Upper lobe of left lung (tissue), 6 donors: Measurements from ENCODE around the gene COL20A1. TPM values are rescaled to one million over a fixed set of nuclear protein-coding genes. Genes with fewer than 3 reads are reported as not detected.

ENCODE experiments used
- ATAC-seq, 2 donors: fragments of 200-7000 bp; cut with Tn5 transposase; one replicate each; pipeline ENCODE4 v1.9.1; 2022; ENCODE audit warnings: mild to moderate bottlenecking in 2 of 2, moderate library complexity in 2 of 2; ENCODE audit not compliant: low FRiP score in 2 of 2
- DNase-seq, 2 donors: peaks; one replicate each; pipeline ENCODE4 v3.0.0-alpha.2; 2019 to 2020
- H3K27ac ChIP-seq, 4 donors: fragments of 200-600 bp; sonication (generic); one replicate each; pipeline ENCODE4 v1.5.1; 2016 to 2019
- H3K27me3 ChIP-seq, 4 donors: fragments of 200-600 bp; sonication (generic); one replicate each; pipeline ENCODE4 v1.5.1; 2017 to 2019
- H3K36me3 ChIP-seq, 4 donors: fragments of 200-600 bp; sonication (generic); one replicate each; pipeline ENCODE4 v1.5.1; 2016 to 2019
- H3K4me1 ChIP-seq, 4 donors: fragments of 200-600 bp; sonication (generic); one replicate each; pipeline ENCODE4 v1.5.1; 2018 to 2019
- H3K4me3 ChIP-seq, 4 donors: fragments of 200-600 bp; sonication (generic); one replicate each; pipeline ENCODE4 v1.5.1; 2017 to 2019; ENCODE audit warnings: mild to moderate bottlenecking in 2 of 4, moderate library complexity in 1 of 4
- H3K9me3 ChIP-seq, 4 donors: fragments of 200-600 bp; sonication (generic); one replicate each; pipeline ENCODE4 v1.5.1; 2018 to 2019
- CTCF ChIP-seq, 6 experiments: fragments of 450-650 bp in 4 of 6; fragments of 200-600 bp in 2 of 6; sonication (generic) in 2 of 6; IDR thresholded peaks; one replicate each; pipeline ENCODE4 v1.5.1; 2016 to 2019; ENCODE audit warnings: antibody characterized with exemption in 6 of 6
- EP300 ChIP-seq, 4 donors: sonication (generic); formaldehyde crosslinking; IDR thresholded peaks; one replicate each; pipeline ENCODE4 v1.5.1; 2017; ENCODE audit warnings: antibody characterized with exemption in 4 of 4, control low read depth in 2 of 4
- POLR2A ChIP-seq, 4 donors: fragments of 450-650 bp; IDR thresholded peaks; one replicate each; pipeline ENCODE4 v1.5.1; 2016 to 2017; ENCODE audit warnings: antibody characterized with exemption in 4 of 4, mild to moderate bottlenecking in 2 of 4
- POLR2AphosphoS5 ChIP-seq, 2 donors: sonication (generic); formaldehyde crosslinking; IDR thresholded peaks; one replicate each; pipeline ENCODE4 v1.5.1; 2017; ENCODE audit warnings: antibody characterized with exemption in 2 of 2
- WGBS, 2 donors: methylation state at CpG; one replicate each; pipeline ENCODE4 v1.1.5; 2017 to 2018; 5-methylcytosine and 5-hydroxymethylcytosine counted together
- total RNA-seq, 6 donors: library from RNA; depleted of rRNA in 4 of 6; stranded (reverse); fragments of >200 nt in 4 of 6; gene quantifications; one replicate each; pipeline versions ENCODE4 v1.1.0 to v1.2.1, GENCODE V29; 2016 to 2021
- donor health status: DM: no; HTN: no; CAD: no; lungs with moderate emphysema.
- donor health status: DM: no; HTN: yes; CAD: no; lungs with severe emphysema.

COL20A1 gene
- total RNA-seq, 6 donors from 2014 or later, result 0.03 TPM; not detected in 5

GRCh38 chr20:63283397-63284082 lies 9.4 kb upstream of the COL20A1 start:
- no peak for ATAC-seq
- H3K27me3 ChIP-seq, result no peaks in the 10 kb centered on the region
- DNase-seq, result peak in 1 of 2 donors; percentile 64
- no peak overlapping the region for H3K27ac ChIP-seq
- TF ChIP-seq POLR2AphosphoS5 (IDR thresholded peaks at IDR 0.05), result no peak
- no peak for TF ChIP-seq CTCF (IDR thresholded peaks at IDR 0.05)
- no peak for TF ChIP-seq POLR2A (IDR thresholded peaks at IDR 0.05)
- no peak for TF ChIP-seq EP300 (IDR thresholded peaks at IDR 0.05)
- no peak overlapping the region for H3K4me3 ChIP-seq
- peaks cover 10 to 100% (median 88%) of the 10 kb centered on the region in 4 donors for H3K36me3 ChIP-seq
- H3K9me3 ChIP-seq, result no peaks in the 10 kb centered on the region
- no peaks in the 10 kb centered on the region for H3K4me1 ChIP-seq
- WGBS, 2 donors, result 95 to 97% methylated on average over 26 to 33 of the region's 33 CpGs

GRCh38 chr20:63284083-63284440 lies 8.9 kb upstream of the COL20A1 start:
- Histone ChIP-seq H3K27me3 (no peaks in the 10 kb centered on the region), H3K36me3 (peaks cover 7 to 100% (median 87%) of the 10 kb centered on the region in 4 donors), H3K27ac (no peak overlapping the region), H3K4me3 (peak overlapping the region in 1 of 4 donors; percentile 4), H3K9me3 (no peaks in the 10 kb centered on the region), H3K4me1 (no peaks in the 10 kb centered on the region)
- 58 to 86% methylated on average over 6 to 14 of the region's 14 CpGs for WGBS, 2 donors
- TF ChIP-seq EP300 (IDR thresholded peaks at IDR 0.05) (no peak), CTCF (IDR thresholded peaks at IDR 0.05) (no peak), POLR2AphosphoS5 (IDR thresholded peaks at IDR 0.05) (no peak), POLR2A (IDR thresholded peaks at IDR 0.05) (no peak)
- ATAC-seq, result no peak
- DNase-seq, result peak in 1 of 2 donors; percentile 69

- no peak overlapping the region for H3K27ac ChIP-seq
- DNase-seq (peak in 1 of 2 donors; percentile 79), ATAC-seq (no peak)
- 84% methylated on average over 10 to 25 of the region's 25 CpGs for WGBS, 2 donors
- no peaks in the 10 kb centered on the region for H3K27me3 ChIP-seq
- H3K4me1 ChIP-seq, result no peaks in the 10 kb centered on the region
- TF ChIP-seq POLR2A (IDR thresholded peaks at IDR 0.05) (no peak), CTCF (IDR thresholded peaks at IDR 0.05) (no peak), POLR2AphosphoS5 (IDR thresholded peaks at IDR 0.05) (no peak), EP300 (IDR thresholded peaks at IDR 0.05) (no peak)
- H3K4me3 ChIP-seq, result peak overlapping the region in 1 of 4 donors; percentile 4
- peaks cover 7 to 100% (median 85%) of the 10 kb centered on the region in 4 donors for H3K36me3 ChIP-seq
- no peaks in the 10 kb centered on the region for H3K9me3 ChIP-seq
These were observed 8.4 kb upstream of the COL20A1 start for GRCh38 chr20:63284544-63284949.

GRCh38 chr20:63284981-63285524 lies 7.9 kb upstream of the COL20A1 start:
- Histone ChIP-seq H3K9me3 (no peaks in the 10 kb centered on the region), H3K27ac (no peak overlapping the region), H3K27me3 (no peaks in the 10 kb centered on the region), H3K4me1 (no peaks in the 10 kb centered on the region), H3K36me3 (peaks cover 7 to 98% (median 80%) of the 10 kb centered on the region in 4 donors), H3K4me3 (no peak overlapping the region)
- DNase-seq (peak in 1 of 2 donors; percentile 63), ATAC-seq (no peak)
- WGBS, 2 donors, result 86 to 93% methylated on average over 6 to 11 of the region's 13 CpGs
- TF ChIP-seq POLR2AphosphoS5 (IDR thresholded peaks at IDR 0.05), result no peak
- TF ChIP-seq EP300 (IDR thresholded peaks at IDR 0.05), result no peak
- no peak for TF ChIP-seq CTCF (IDR thresholded peaks at IDR 0.05)
- no peak for TF ChIP-seq POLR2A (IDR thresholded peaks at IDR 0.05)
